Activated T-helper 1 cell treated with Interleukin-2 at 50 U/mL for 16 hours (primary cell): ENCODE measurements around the gene ANKRD63.

ENCODE experiments used
- DNase-seq: peaks from one replicate; pipeline ENCODE4 v3.0.0-alpha.2; 2020; ENCODE audit warnings: low read depth

ANKRD63 gene

DNA sequence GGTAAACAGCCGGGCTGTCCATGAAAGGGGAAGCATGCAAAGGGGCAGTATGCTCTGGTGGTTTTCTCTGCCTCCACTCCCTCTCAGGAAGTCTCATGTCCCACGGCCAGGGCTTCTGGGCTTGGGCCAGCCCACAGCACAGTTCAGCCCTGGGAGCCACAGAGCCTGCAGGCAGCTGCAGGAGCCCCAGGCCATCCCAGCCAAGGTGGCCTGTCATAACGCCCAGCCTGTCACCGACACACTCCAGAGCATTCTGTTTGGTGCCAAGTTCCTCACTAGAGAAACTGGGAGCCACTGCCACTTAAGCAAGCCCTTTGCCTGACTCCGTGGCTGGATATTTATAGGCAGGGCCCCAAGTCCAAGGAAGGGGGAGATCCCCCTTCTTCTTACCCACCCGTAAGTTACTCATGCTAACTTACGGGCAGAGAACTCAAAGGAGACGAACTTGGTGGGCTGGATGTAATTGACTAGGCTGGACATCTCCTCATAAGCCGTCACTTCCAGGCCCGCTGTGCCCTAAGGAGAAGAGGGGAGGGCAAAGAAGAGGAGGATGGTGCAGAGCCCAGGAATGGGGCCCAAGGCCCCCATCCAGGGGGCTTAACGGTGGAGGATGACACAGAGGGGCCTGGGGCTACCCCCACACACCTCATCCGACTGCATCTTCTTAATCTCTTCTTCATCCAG lies 13.2 kb upstream of the ANKRD63 start:
- DNase-seq: no peak

DNA sequence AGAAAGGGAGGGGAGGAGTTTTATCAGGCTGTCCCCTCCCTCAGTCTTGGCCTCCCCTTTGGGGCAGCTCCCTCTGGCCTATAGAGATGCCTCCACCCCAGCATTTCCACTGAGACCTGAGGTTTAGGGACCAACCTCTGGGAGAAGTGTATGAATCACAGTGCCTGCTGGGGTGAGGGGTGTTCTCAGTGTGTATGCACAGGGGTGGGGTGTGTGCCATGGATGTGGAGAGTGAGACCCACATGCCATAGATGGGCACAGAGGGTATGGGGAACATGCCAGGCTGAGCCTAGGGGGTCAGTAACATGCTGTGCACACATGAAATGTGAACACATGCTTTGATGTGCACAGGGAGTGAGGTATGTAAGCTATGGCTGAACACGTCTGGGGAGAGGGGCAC lies 12.4 kb upstream of the ANKRD63 start:
- DNase-seq: no peak

DNA sequence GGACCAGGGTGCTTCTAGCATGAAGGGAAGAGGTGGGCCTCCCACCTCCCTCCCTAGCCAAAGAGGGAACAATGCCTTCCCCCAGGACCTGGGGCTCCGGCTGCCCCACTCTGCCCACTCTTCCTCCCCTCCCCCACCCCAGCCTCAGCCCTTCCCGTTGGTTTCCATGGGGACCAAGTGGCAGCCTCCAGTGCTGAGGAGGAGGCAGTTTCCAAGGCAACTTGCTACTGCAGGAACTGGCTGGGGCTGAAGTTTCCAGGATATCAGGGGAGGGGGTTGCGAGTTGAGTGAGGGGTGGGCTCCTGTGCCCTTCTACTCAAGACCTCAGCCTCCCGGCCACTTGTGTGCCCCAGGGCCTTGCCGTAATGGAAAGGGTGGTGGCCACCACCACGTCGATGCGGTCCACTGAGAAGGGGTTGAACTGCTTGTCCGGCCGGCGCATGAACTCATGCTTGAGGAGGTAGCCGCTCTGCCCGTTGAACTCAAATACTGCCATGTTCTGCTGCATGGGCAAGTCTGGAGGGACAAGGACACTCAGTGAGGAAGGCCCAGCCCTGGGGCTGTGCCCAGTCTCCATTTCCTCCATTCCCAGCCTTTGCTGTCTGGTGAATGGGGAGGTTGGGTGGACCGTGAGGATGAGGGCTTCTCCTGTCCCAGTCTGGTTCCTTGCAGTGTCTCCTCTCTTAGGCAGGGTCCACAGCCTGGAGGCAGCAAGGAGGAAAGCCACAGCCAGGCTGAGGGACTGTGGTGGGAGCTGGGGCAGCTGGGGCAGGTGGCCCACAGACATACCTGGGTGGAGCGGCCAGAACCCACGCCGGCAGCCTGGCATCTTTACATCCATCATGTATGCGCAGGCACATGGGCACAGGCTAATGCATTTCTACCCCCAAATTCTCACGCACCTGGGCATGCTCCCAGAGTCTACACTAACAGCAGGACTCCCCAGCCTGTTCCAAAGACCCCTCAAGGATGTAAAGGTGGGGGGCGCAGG lies 11.3 kb upstream of the ANKRD63 start:
- DNase-seq: no peak

DNA sequence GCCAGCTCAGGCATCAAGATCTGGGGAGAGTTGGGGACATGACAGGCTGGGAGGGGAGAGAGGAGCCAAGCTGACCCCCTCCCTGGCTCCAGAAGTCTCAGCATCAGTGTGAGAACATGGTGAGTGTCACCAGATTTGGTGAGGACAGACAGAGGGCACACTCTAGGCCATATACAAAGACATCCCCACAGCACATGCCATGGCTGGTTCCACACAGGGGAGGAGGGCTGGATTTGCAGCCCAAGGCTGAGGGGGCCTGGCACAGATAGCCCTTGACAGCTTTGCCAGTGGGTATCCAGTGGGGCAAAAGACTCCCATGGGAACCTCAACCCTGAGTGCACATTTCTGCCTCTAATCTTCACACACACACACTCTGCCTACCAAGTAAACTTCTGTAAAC lies 10.1 kb upstream of the ANKRD63 start:
- no peak for DNase-seq

DNA sequence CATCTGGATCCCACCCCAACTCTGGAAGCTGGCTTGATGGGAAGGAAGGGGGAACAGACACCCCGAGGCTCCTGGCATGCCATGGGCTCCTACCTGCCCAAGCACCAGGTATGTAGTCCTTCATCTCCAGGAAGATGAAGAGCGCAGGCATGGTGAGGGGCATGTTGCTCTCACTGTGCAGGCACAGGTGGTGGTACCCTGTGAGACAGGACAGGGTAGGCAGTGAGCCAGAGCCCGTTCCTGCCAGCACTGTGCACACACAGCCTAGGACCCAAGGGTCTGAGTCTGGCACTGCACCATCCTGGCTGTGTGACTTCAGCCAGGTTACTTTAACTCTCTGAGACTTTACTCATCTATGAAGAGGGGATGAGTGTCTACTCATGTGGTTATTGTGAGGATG lies 9.4 kb upstream of the ANKRD63 start:
- no peak for DNase-seq

DNA sequence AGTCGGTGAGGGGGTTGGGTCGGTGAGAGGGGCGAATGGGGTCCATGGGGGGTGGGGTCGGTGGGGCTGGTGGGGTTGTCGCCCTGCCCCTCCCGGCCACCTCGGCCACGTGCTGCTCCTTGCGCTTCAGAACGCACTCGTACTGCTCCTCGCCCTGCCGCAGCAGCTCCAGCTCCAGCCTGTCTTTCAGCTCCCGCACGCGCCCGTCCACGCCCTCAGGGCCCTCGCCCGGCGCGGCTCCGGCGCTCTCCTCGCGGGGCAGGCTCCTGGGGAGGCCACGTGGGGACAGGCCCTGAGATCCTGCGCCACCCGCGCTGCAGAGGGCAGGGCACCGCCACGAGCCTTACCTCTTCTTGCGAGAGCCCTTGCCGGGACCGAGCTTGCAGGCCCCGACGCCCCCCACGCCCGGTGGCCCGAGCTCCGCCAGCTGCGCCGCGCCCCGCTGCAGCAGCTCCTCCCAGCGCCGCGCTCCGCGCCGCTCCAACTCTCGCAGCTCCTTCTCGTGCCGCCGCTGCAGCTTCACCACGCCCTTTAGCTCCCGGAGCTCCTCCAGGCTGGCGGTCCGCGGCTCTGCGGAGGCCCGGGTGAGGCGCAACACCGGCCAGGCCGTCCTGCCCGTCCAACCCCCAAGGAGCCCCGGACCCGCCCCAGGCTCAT lies 8.2 kb upstream of the ANKRD63 start:
- no peak for DNase-seq

DNA sequence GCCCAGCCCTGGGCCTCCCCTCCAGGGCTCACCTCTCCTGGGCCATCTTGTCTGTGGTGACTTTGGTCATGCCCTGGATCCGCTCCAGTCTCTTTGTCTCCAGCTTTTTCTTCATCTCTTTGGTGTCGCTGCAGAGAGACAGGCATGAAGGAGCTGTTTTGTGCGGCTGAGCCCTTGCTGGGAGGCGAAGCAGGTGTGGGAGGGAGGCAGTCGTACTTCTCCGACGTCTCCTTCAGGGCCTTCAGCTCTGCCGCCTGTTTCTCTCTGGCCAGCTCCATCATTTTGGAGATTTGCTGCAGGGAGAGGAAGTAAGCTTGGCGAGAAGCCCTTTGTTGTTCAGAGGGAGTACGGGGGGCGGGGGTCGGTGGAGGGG lies 7.7 kb upstream of the ANKRD63 start:
- no peak for DNase-seq

DNA sequence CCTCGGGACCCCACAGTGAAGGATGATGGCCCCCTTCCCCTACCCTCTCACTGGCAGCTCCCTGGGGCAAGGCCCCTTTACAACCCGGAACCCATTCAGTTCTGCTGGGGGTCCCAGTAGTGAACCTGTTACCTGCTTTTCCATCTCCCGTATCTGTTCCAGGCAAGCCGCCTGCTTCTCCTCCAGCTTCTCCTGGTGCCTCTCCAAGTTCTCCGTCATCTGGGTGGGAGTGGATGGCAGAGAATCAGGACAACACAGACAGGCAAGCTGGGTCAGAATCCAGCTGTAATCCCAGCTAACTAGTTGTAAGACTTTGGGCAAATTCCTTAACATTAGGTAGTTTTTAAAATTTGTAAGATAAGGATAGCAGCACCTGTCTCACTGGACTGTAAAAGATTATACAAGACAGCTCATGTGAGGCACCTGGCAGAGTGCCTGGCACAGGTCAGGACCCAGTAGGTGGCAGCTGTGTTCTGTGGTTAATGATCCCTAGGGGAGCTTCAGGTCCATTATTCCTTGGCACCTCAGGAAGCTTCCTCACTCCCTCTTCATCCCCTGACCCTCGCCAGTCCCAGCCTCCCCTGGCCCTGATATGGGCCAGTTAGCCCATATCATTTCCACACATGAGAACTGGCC lies 6.4 kb upstream of the ANKRD63 start:
- DNase-seq: no peak

DNA sequence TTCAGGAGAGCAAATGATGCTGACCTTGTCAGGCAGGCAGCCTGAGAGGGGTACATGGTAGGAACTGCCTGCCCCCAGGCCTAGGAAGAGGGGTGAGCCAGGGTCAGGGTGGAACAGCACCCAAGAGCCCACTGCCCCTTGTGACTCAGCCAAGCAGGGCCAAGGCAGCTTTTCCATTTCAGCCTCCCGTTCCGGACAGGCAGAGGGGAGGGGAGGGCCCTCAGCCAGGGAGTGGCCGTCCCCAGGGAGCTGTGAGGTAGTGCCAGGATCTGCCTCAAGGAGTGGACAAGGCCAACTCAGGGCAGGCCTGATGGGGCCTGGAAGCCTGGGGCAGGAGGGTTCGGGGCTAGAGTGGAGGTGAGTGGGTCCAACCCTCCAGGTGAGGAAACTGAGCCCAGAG lies 5.1 kb upstream of the ANKRD63 start:
- no peak for DNase-seq

DNA sequence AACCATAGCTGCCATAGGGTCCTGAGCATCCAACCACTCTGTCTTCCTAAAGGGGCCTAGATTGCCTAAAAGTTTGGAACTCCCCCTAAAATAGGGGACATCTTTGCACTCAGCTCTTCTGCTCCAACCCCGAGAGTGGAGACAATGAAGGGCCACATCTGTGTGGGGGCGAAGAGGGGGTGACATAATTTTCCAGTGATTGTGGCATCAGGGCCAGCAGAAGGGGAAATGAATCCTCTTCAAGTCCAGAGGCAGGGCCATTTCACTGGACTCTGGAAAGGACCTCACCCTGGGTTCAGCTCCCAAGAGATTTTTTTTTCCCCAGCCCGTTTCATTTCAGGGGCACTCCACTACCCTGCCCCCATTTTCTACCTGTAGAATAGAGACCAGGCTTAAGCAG lies 4.6 kb upstream of the ANKRD63 start:
- DNase-seq: no peak

DNA sequence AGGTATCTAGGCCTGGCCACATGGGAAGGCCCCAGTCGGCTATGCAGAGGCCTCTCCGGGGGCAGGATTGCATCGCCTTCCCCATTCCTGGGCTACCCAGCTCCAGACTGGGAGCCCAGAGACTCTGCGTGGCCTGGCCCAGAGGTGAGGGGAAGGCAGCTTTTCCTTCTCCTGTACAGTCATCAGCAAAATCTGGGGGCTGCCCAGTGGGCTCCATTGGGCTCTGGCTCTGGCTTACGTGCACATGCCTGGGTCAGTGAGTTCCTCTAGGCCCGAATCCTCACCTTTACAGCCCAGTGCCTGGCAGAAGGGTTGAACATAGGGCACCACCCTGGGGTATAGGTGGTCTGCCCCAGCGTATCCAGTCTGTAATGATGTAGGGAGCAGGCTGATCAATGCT lies 3.9 kb upstream of the ANKRD63 start:
- DNase-seq: no peak

DNA sequence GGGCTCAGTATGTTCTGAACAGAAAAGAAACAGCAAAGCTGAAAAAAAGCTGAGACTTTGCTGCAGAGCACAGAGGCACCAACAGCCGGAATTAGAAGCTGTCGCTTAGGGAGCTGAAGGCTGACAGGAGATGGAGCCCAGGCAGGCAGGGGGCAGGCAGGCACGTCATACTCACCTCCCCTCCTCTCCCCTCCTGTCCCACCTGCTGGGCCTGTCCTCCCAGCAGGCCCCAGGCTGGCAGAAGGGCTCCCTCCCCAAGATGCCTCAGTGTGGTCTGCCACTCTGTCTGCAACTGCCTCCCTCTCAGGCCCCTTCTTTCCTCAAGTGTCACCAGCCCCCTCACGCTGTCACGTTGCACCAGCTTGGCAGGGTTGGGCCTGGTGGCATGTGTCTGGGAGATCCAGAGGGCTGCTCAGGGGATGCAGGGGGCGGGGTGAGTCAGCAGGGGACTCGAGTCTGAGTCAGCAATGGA lies 3.2 kb upstream of the ANKRD63 start:
- no peak for DNase-seq

DNA sequence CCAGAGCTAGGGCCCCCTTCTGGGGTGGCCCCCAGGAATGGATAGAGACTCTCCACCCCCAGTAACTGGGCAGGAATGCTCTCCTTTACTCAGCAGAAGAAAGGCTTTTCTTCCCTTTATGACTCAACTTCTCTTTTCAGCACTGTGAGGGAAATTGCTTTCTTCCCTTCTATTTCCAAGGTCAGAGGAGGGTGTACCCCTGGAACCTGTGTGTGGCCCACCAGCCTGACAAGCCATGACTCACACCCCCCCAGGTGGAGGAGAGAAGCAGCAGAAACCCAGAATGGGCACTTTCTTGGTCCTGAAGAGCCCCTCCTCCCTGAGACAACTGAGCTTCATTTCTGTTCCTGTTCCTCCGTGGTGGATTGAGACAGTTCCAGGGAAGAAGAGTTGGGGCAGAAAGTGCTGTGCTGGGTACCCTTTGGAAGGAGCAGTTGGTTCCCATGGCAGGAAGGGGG lies 2.7 kb upstream of the ANKRD63 start:
- DNase-seq: no peak

DNA sequence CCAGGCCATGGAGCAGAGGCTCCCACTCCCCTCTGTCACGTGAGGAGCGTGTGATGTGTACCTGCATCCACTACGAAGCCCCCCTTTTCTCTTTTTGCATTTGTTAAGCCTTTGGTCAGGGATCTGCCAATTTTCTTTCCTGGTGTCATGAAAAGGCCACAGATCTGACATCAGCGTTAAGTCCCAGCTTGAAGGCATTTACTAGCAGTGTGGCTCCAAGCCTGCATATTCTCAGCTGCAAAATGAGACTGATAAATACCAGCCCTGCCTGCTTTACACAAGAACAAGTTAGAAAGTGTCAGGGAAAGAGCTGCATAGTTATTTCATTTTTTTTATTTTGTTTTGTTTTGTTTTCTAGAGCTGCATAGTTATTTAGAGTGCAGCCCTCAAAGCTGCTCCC lies 2.3 kb upstream of the ANKRD63 start:
- no peak for DNase-seq

DNA sequence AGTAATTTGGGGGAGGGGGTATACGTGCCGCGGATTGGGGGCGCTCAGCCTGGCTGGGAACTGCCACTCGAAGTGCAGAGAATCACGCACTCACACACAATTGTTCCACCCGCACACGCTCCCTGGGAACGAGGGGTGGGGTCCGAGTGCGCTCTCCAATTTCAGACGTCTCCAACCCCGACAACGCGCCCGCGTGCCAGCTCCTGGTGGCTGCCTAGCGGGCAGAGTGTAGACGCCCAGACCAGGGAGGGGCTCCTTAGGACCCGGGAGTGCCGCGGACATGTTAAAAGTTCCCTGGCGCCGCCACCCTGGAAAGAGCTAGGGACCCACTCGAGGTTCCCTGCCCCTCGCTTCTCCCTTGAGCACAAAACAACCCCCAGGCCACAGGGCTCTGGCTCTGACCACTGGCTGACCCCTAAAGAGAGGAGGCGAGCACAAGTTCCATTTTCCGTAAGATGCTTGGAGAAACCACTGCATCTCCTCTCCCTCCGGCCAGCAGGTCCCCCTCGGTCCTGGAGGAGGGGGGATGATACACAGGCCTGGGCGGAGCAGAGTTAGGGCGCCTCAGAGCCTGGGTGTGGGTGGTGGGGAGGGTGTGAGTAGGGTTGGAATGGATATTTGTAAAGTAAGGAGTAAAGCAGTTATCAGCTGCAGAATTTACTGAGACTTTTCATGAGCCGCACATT lies 894 bp upstream of the ANKRD63 start:
- no peak for DNase-seq

DNA sequence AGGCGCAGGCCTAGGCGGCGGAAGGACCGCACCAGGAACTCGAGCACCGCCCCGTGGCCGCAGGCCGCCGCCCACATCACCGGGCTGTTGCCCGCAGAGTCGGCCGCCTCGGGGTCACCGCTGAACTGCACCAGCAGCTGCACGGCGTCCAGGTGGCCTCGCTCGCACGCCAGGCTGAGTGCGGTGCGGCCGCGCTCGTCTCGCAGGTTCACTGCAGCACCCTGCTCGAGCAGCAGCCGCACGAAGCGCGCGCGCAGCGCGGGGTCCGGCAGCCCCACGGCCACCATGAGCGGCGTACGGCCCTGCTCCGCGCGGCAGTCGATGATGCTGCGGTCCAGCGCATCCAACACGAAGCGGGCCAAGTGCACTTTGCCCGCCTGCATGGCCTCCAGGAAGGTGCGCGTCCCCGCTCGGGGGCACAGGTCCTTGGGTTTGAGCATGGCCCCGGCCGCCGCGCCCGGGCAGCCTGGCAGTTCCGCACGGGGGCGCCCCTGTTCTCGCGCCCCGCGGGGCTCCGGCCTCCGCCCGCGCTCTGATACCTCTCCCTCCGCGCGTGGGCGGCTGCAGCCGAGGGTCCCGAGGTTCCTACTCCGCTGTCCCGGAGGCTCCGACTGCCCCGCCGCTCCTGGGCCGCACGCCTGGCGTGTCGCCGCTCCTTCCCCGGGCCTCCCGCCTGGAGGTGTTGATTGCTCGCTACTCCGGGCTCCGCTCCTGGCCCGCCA lies 556 bp downstream of the ANKRD63 start:
- DNase-seq: peak; percentile 38

DNA sequence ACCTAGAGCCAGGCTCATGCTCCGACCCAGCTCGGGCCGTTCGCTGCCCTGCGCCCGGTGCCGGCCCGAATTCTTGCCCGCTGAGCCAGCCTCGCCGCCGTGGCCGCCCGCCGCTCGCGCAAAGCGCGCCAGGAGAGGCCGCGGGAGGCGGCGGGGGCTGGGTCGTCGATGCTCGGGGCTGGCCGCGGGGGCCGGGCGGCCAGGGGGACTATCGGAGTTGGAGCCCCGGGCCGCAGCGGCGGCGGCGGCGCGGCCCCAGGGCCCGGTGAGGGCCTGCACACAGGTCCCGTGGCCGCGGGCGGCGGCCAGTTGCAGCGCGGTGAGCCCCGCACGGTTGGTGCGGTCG lies 1.1 kb downstream of the ANKRD63 start:
- DNase-seq: no peak

DNA sequence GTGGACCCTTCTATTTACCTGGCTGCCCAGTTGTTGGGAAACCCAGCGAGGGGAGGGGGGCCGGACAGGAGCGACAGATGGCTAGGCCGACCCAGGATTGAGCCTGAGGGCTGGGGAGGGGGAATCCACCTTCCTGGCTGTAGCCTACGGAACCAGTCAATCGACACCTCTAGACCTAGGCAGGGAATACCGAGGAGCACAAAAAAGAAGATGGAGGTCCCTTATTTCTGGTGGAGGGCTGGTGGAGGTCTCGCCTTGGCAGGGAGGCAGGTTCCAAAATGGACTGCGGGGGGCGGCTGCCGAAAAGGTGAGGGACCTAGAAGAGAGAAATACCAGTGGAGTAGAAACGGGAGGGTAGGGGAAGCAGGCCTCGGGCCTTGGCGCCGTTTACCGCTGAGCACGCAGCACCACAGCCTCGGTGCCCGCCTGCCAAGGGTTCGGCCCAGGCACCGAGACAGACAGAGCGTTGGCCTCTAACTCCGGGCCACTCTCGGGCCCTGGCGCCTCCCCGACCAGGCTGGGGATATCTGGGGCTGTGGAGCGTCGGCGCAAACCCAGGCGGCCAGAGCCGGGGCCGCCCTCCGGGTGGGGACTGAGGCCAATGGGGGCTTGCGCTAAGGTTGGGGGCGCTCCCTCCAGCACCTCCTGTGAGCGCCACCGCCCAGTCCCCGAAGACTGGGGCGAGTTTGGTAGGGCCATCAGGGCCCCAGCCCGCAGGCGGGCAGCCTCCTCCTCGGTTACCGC lies 1.6 kb downstream of the ANKRD63 start:
- DNase-seq: no peak

DNA sequence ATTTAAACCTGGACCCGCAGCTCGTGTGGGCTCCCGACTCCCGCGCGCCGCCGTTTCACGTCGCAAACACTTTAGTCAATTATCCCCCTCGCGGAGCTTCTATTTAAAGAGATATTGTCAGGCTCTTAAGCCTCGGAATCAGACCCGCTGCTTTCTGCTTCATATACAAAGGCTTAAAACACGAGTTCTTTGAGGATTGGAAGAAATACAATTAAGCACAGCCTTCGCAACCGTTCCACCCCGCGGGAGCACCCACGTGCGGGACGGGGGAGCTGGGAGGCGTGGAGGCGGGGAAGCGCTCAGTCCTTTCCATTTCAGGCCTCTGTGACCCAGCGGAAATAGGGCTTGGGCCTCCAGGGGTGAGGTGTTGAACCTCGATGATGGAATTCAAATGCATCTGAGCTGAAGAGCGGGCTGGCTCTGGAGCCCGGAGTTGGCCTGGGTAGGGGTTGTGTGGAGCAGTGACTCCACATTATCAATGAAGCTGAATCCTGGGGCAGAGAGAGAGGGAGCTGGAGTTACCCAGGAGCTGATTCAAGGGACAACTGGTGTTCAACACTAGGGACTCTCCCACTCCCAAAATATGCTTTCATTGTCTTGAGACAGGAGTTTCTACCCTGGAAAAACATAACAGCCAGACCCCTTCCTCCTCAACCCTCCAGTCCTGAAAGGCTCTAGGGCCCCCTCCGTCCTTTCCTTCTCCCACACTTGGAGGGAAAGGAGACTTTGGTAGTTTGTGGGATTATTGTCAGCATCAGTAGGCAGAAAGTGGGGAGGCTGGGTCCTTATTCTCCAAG lies 2.4 kb downstream of the ANKRD63 start:
- DNase-seq: no peak
